HG03097 (cell line): Measurements from ENCODE around the gene LBX2.
A peak's percentile ranks its signal among the peaks of the same experiment; 100 is the strongest.

Experiments
- ATAC-seq: cut with Tn5 transposase; IDR thresholded peaks from one replicate; pipeline ENCODE4 v1.9.1; 2021; ENCODE audit not compliant: unreplicated experiment, low FRiP score

LBX2 gene, protein sequence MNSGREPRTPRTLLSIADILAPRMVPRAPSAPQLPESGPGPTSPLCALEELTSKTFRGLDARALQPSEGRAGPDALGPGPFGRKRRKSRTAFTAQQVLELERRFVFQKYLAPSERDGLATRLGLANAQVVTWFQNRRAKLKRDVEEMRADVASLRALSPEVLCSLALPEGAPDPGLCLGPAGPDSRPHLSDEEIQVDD

DNA sequence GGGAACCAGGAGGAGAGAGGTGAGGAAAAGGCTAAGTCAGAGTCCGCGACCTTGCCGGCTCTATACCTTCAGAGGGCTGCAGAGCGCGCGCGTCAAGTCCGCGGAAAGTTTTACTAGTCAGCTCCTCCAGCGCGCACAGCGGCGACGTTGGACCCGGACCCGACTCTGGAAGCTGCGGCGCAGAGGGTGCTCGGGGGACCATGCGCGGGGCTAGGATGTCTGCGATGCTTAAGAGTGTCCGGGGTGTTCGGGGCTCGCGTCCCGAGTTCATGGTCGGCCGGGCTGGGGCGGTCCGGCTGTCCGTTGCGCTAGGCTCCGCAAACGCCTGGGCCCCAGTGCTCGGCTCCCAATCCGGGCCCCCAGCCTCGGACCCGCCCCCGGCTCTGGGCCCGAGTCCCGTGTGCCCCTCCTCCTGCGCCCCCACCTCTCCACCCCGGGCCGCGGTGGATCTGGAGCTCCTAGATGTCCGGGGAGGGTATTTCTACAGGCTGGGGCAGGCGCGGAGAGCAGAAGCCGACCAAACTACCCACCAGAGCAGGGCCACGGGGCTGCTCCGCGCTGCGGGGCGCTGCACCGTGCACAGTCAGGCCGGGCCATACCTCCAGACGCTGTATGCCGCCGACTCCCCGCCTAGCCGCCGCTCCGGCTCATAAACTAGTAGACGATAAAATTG lies at the start of gene LBX2:
Gene LBX2, minus strand, starts transcription at position 337 of the 673 bp plus-strand sequence. Its CDS starts 66 bp downstream, at position 271.
- ATAC-seq = no peak

DNA sequence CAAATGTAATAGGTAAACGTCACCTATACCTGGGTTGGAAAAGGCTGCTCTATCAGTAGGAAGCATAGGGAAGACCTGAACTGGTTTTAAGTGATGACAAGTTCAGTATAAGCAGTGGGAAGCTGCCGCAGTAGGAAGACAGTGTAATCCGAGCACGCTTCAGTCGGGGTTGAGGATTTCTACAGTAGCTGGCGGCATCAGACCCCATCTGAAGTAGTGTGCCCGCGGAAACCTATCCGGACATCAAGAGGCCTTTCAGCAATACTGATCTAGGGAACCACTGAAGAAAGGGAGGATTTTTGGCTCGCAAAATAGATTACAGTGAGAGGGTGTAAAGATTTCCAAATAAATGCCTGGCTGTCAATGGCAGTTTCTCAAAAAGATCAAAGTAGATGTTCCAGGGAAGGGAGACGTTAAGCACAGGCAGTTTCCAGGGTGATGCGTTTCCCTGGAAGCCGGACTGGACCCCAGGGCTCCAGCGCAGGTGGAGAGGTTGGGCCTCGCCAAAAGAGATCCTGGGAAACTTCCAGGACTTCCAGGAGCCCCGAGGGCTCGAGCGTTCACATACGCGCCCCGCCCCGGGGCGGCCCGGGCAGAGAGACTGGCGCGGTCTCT lies 49.0 kb upstream of the LBX2 start:
- no peak for ATAC-seq

DNA sequence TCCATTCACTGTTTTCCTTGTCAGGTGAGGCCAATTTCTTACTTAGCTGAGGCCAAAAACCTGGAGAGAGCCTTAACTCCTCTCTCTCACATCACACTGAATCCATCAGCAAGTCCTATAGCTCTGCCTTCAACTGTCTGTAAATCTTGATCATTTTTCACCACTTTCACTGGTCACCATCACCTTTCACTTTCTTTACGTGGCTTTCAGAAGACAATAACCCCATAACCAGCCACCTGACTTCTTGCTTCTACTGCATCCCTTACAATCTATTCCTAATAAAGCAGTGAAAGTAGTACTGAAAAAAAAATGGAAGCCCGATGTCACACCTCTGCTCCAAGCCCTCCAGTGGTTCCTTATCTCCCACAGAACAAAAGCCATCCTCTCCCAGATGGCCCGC lies 46.6 kb upstream of the LBX2 start:
- no peak for ATAC-seq

DNA sequence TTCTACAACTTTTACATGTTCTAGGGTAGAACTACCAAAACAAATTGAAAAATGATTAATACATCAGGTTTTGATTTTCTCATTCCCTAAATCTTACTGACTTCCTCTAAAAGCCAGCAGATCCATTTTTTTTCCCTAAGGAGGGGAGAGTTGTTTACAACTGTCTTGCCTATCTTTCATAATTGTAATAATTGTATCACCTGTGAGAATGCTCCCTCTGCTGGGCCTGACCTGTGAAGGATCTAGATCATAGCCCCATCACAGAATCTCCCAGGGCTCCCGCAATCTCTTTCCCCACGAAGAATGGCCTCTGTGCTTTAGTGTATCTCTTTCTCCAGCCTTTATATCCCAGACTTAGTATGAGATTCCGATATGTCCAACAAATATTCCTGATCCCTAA lies 45.2 kb upstream of the LBX2 start:
- no peak for ATAC-seq

DNA sequence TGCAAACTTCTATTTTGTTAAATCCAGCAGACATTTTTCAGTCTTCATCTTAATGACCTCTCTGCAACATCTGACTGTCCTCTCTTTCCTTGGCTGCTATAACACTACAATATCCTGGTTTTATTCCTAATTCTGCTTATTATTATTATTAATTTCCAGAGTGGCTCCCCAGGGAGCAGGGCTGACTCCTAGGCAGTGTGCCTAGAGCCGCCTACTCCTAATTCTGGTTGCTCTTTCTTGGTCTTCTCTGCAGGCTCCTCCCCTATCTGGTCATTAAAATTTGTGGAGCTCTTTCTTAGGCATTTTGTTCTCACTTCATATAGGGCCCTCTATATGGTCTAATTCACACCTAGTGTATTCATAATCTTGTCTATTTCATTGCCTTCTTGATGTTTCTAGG lies 43.6 kb upstream of the LBX2 start:
- ATAC-seq = no peak

DNA sequence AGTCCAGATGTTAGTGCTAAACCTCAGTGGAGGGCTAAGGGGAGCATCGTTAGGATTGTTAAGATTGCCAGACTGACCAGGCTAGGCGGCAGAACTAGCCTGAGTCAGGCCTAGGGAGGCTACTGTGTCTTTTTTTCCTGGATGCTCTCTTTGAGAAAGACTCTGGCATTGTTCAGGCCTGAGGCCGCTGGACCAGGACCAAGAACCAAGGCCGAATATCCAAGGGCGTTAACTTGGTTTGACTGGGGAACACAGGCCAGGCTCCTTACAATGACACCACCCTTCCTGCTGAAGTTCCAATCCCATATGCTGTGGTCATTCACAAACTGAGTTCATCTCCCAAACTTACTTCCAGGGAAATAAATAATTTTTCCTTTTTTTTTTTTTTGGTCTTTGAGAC lies 40.9 kb upstream of the LBX2 start:
- ATAC-seq = no peak

DNA sequence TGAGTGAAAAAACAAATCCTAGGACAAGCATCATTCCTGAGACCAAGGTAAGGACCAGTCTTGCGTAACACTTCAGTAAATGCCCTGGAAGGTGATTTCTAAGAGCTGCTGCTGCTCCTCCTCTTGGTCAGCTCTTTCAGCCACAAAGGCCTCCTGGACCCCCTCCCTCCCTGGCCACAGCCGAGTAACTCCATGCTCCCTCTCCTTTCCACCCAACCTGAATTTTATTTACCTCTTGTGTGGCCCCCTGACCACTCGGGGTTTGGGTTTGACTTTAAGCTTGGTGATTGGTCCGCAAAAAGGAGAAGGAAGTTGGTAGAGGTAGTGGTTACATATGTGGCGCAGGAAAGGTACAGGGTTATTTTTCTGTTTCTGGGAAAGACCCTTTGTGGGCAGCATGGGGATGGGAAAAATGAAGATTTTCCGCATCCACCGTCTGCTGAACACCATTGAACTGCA lies 39.5 kb upstream of the LBX2 start:
- no peak for ATAC-seq

DNA sequence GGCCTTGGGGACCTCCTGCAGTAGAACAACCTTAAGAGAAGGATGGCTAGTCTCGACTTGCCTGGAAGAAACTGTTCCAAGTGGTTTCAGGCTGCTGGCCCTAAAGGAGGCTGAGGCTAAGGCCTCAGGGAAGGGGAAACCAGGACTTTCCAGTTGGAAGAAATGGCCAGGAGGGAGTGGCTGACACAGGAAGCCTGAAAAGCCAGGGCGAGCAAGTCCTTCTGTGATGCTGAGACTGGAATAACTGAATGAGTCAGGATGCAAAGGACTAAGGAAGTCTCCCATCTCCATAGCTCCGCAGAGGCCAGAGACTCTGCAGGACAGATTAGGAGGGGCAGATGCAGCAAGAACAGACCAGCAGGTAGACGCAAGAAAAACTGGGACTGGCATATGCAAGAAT lies 37.7 kb upstream of the LBX2 start:
- ATAC-seq = no peak

DNA sequence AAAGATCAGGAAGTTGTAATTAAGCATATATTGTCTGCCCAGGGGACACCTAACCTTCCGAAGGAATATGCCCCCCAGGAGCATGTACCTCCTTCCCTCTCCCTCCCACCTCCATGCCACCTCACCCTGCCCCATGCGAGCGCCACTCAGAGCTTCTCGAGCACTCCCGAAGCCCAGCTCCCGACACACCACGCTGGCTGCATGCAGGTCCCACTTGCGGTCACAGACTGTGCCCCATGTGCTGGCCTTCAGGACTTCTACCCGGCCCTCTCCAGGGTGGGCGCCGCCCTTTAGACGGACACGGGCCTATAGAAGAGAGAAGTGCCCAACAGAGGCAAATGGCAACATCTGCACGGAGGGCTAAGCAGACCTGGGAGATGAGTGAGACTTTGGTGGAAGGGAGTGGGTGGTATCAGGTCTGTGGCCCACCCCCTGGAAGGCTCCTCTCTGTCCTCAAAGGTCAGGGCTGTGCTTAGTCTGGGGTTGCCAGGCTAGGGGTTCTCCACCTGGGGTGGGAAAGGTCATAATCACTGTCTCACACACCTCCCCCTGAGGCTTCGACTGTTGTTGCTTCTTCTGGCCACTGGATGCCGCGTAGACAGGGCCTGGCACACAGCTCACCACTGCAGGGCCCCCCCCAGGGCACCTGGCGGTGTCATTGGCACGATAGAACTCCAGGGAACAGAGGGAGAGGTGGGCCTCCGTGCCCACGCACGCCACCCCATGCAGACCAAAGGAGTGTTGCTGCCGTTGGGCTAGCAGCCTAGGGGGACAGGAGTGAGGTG lies 37.0 kb upstream of the LBX2 start:
- no peak for ATAC-seq

DNA sequence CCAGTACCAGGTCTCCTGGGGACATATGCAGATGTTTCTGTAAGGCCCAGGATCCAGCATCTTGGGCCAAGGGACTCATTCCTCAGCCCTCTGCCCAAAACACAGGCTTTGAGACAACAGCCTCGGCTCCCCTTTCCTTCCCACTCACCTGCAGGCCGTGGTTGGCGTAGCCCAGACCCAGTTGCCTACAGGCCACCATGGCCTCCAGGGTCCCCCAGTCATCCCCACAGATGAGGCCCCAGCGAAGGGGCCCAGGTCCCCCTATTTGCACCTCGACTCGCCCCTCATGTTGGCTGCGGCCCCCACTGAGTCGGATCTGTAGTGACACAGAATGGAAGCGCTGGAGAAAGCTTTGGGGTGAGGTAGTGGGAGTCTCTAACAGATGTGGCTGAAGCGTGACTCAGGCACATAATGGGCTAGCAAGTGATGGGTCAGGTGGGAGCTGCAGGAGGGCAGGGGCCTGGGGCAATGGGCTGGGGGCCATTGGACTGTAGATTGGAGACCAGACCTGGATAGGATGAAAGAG lies 36.1 kb upstream of the LBX2 start:
- ATAC-seq = no peak

DNA sequence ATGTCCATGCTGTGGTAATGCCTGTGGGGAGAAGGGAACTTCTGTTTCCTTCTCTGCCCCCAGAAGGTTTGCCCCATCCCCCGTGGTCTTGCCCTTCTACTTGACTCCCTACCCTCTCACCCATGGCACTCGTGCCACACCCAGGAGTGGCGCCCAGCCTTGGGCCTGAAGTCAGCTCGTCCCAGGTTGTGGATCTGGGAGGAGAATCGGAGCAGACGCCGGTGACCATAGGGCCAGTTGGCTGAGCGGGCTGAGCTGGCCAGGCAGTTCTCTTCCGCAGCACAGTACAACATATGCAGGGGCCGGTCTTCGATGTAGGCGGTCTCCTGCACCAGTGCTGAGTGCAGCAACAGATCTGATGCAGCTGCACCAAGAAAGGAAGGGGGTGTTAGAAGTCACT lies 35.0 kb upstream of the LBX2 start:
- no peak for ATAC-seq

DNA sequence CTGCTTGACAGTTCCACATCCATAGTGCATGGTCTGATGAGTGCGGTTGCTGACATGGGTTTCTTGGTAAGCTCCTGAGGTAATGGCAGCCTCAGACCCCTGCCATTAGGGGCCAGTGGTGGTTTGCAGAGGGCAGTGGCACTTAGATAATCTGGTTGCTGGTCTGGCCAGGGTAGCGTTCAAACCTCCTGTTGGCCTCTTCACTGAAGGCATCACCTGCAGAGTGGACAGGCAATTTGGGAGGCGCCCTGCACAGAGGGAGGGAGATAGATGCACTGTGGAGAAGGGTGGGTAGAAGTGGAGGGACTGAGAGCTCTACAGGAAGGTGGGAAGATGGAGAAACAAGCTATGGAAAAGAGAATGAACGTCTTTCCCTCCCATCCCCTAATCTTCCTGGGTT lies 34.1 kb upstream of the LBX2 start:
- no peak for ATAC-seq

DNA sequence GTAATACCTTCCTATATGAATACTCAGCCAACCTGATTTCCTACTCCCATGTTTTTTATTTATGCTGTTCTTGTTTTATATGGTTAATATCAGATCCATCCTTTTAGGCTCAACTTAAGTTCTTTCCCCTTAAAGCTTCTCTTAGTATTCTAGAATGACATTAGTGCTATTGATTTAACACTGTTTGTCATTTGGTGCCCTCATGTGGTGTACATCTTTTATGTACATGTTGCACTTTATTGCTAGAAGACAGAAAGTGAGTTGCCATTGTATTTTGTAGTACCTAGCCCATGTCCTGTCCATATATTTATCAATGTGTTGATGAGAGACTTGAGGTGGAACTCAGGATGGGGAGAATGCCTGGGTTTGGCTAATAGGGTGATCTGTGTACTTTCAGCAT lies 32.8 kb upstream of the LBX2 start:
- no peak for ATAC-seq

DNA sequence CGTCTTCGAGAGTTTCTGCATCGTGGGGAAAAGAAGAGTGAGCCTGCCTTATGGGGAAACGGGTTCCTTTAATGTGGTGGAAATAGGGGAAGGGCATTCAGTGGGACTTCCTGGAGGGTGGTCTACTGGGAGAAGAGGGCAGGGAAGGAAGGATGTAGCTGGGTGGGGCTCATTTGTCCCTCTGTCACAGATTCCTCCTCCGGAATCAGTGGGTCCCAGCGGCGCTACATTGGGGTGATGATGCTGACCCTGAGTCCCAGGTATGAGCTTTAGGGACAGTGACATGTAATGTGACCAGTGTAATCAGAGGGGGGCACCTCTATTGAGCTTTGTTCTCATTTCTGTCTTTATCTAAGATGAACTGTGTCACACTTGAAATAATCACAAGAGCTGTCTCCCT lies 32.3 kb upstream of the LBX2 start:
- no peak for ATAC-seq

DNA sequence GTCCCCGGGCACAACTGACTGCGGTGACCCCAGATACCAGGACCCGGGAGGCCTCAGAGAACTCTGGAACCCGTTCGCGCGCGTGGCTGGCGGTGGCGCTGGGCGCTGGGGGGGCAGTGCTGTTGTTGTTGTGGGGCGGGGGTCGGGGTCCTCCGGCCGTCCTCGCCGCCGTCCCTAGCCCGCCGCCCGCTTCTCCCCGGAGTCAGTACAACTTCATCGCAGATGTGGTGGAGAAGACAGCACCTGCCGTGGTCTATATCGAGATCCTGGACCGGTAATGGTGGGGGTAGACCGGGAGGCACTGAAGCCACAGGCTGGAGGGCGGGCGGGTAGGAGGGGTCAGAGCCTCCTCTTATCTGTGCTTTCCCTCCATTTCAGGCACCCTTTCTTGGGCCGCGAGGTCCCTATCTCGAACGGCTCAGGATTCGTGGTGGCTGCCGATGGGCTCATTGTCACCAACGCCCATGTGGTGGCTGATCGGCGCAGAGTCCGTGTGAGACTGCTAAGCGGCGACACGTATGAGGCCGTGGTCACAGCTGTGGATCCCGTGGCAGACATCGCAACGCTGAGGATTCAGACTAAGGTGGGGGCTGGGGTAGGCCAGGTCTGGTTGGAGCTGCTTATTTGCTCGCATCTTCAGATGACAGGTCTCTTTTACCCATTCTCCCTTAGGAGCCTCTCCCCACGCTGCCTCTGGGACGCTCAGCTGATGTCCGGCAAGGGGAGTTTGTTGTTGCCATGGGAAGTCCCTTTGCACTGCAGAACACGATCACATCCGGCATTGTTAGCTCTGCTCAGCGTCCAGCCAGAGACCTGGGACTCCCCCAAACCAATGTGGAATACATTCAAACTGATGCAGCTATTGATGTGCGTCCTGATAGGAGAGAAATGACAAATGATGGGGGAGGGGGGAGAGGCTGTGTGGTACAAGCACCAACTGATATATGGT lies 31.1 kb upstream of the LBX2 start:
- ATAC-seq = peak; percentile 27

DNA sequence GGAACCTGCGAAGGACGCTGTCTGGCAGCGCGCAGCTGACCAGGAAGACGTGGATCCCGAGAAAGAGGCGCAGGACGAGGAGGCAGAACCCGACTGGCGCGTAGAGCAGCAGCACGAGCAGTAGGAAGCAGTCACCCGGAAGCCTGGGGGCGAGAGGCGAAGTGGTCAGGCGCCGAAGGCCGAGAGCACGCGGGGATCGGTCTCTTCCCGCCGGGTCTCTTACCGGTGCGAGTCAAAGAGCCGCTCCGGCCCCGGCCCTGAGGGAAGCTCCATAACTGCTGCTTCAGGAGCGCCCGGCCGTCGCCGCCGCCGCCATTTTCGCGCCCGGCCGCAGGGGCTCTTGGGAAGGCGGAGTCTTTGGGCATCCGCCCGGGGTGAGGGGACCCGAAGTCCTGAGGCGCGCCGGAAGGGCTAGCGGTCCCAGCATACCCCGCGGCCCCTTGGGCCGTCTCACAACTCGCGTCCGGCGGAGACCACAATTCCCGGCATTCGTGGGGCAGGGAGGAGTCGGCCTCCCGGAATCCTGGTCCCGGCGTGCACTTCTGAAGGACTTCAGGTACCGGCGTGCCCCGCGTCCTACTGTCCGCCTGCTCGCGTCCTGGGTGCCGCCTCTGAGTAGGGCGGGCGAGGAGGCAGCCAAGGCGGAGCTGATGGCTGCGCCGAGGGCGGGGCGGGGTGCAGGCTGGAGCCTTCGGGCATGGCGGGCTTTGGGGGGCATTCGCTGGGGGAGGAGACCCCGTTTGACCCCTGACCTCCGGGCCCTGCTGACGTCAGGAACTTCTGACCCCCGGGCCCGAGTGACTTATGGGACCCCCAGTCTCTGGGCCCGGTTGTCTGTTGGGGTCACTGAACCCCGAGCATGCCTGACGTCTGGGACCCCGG lies 30.2 kb upstream of the LBX2 start, which contains the start of the genes AUP1 and HTRA2:
Gene AUP1, minus strand, starts transcription at position 350 of the 882 bp plus-strand sequence. Its CDS starts 77 bp downstream, at position 273.
Gene HTRA2, plus strand, starts transcription at position 577 of the 882 bp plus-strand sequence. Its CDS starts 74 bp downstream, at position 651.
- ATAC-seq = peak; percentile 70

DNA sequence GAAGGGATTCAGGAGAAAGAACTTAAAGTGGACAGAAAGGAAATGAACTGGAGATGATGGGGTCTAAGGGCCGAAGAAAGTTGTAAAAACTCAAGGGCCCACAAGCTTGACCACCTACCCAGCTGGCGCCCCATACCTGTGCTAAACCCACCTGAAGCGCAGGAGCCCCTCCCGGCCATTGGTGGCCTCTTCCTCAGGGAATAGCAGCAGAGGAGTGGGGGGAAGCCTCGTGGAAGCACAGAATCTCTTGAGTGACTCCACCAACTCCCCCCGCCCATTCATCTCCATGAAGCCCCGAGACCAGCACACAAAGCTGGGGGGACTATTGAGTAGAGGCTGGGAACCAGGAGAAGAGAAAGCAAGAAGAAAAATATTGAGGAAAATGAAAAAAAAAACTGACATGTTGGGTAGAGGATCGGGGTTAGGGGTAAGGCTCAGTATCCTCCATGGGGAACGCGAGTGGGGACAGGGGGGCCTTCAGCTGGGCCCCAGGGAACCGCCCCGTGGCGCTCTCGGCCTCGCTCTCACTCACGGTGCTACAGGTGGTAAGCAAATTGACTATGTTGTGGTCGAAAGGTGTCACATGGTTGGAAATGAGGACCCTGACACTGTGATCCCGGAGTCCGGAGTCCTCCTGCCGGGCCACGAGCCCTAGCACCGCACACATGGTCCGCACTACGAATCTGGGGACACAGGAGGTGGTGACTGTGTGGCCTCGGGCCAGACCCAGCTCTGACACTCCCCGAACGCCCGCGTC lies 29.4 kb upstream of the LBX2 start:
- ATAC-seq = peak; percentile 5

DNA sequence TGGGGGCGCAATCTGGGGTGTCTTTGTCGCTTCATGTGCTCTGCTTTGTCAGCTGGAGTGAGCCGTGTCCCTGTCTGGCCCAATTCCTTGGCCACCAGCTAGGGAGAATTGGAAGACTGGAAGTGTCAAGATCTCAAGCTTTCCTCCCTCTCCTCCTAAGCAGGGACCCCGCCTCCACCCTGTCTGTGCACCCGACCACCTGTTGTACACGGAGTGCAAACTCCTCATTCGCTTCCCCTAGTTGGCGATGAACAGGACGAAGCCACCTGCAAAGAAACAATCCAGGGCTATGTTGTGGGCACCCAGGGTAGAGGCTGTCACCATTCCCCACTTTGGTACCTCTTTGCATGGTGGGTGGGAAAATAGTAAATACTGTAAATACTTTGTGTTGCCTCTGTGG lies 28.3 kb upstream of the LBX2 start:
- no peak for ATAC-seq
